GM19240 (cell line): ENCODE measurements around the gene MOV10L1.
"Not testable (repeated sequence)": the region's sequence is repeated elsewhere in the genome, so short reads cannot be mapped to it uniquely, and the experiment has no call there.

Experiments
- DNase-seq: peaks from one replicate; pipeline ENCODE4 v3.0.0; 2011; ENCODE audit warnings: low spot score; ENCODE audit not compliant: insufficient read length

MOV10L1 gene

GRCh38 chr22:50153756-50154140 is 63.9 kb downstream of the MOV10L1 start:
- no peak for DNase-seq

- DNase-seq, result no peak
These were observed 68.0 kb downstream of the MOV10L1 start for GRCh38 chr22:50157709-50158375.

GRCh38 chr22:50160947-50161346 is 71.1 kb downstream of the MOV10L1 start:
- no peak for DNase-seq

- DNase-seq, result no peak
These were observed 71.9 kb downstream of the MOV10L1 start for GRCh38 chr22:50161508-50162390.

- no peak for DNase-seq
These were observed 72.7 kb downstream of the MOV10L1 start for GRCh38 chr22:50162391-50162956.

- DNase-seq, result no peak
These were observed 75.8 kb downstream of the MOV10L1 start for GRCh38 chr22:50165436-50166123.

GRCh38 chr22:50167689-50168489 is 78.1 kb downstream of the MOV10L1 start:
- no peak for DNase-seq

GRCh38 chr22:50168490-50169180 is 78.8 kb downstream of the MOV10L1 start:
- DNase-seq, result not testable (repeated sequence)

GRCh38 chr22:50169181-50169759 is 79.5 kb downstream of the MOV10L1 start:
- DNase-seq, result no peak

GRCh38 chr22:50169774-50170341 is 80.1 kb downstream of the MOV10L1 start:
- no peak for DNase-seq

GRCh38 chr22:50170453-50171318 is 80.9 kb downstream of the MOV10L1 start, which contains the start of gene PANX2:
TSS of gene PANX2 (plus strand) at chr22:50170731. CDS start at chr22:50170731, 0 bp downstream.
- DNase-seq, result no peak

GRCh38 chr22:50171319-50171964 is 81.6 kb downstream of the MOV10L1 start:
- no peak for DNase-seq

- DNase-seq, result no peak
These were observed 82.2 kb downstream of the MOV10L1 start for GRCh38 chr22:50171965-50172421.

- no peak for DNase-seq
These were observed 83.6 kb downstream of the MOV10L1 start for GRCh38 chr22:50173311-50173982.

GRCh38 chr22:50173983-50174355 is 84.2 kb downstream of the MOV10L1 start:
- DNase-seq, result no peak

GRCh38 chr22:50174382-50175190 is 84.8 kb downstream of the MOV10L1 start:
- DNase-seq, result no peak

GRCh38 chr22:50175191-50175461 is 85.3 kb downstream of the MOV10L1 start:
- no peak for DNase-seq
